CD14-positive monocyte (primary cell): ENCODE data around the gene GTPBP4. TPM values are rescaled to one million over a fixed set of nuclear protein-coding genes. Genes with fewer than 3 reads are reported as not detected.

Experiments used
- DNase-seq, 3 donors: peaks; one replicate each; pipeline ENCODE4 v3.0.0-alpha.2; 2011 to 2022
- H2AFZ ChIP-seq: 2 replicates; pipeline ENCODE4 v1.6.0; 2012; ENCODE audit warnings: mild to moderate bottlenecking, low read depth, low read length, inconsistent platforms; ENCODE audit not compliant: insufficient read depth, poor library complexity, severe bottlenecking
- H3K27ac ChIP-seq, 2 donors: 1 replicate in 1 of 2; 2 replicates in 1 of 2; pipeline ENCODE4 v1.5.1; 2012 to 2013; ENCODE audit warnings: low read length in 2 of 2, control low read depth in 1 of 2, inconsistent platforms in 1 of 2, low read depth in 1 of 2, mild to moderate bottlenecking in 1 of 2
- H3K27me3 ChIP-seq, 2 donors: one replicate each; pipeline versions ENCODE4 v1.6.0 to v1.6.1; 2011 to 2013; ENCODE audit warnings: low read length in 2 of 2; ENCODE audit not compliant: control insufficient read depth in 2 of 2, insufficient read depth in 2 of 2
- H3K36me3 ChIP-seq, 2 donors: replicated peaks in 1 of 2; 1 replicate in 1 of 2; 2 replicates in 1 of 2; pipeline versions ENCODE4 v1.5.1 to v1.6.1; 2012 to 2013; ENCODE audit warnings: low read length in 2 of 2, control low read depth in 1 of 2, inconsistent platforms in 1 of 2, mild to moderate bottlenecking in 1 of 2; ENCODE audit not compliant: insufficient read depth in 2 of 2, control insufficient read depth in 1 of 2
- H3K4me1 ChIP-seq, 2 donors: 1 replicate in 1 of 2; 2 replicates in 1 of 2; pipeline versions ENCODE4 v1.5.1 to v1.6.1; 2012 to 2013; ENCODE audit warnings: low read length in 2 of 2, control low read depth in 1 of 2, inconsistent platforms in 1 of 2, mild to moderate bottlenecking in 1 of 2, moderate library complexity in 1 of 2; ENCODE audit not compliant: insufficient read depth in 2 of 2, control insufficient read depth in 1 of 2
- H3K4me2 ChIP-seq: replicated peaks from 2 replicates; pipeline ENCODE3; 2012; ENCODE audit warnings: low read length, moderate library complexity, mild to moderate bottlenecking; ENCODE audit not compliant: poor library complexity, severe bottlenecking; ENCODE audit errors: extremely low read depth
- H3K4me3 ChIP-seq, 3 experiments: fragments of 200-600 bp in 1 of 3; sonication (generic) in 1 of 3; replicated peaks in 1 of 3; 1 replicate in 2 of 3; 2 replicates in 1 of 3; pipeline ENCODE4 v1.5.1; 2011 to 2013; ENCODE audit warnings: low read length in 3 of 3, mild to moderate bottlenecking in 3 of 3, control low read depth in 2 of 3, low read depth in 2 of 3, inconsistent platforms in 1 of 3, moderate library complexity in 1 of 3
- H3K79me2 ChIP-seq: 2 replicates; pipeline ENCODE4 v1.6.0; 2012; ENCODE audit warnings: mild to moderate bottlenecking, control low read depth, inconsistent platforms, low read length, moderate library complexity; ENCODE audit not compliant: insufficient read depth
- H3K9ac ChIP-seq: 2 replicates; pipeline ENCODE4 v1.6.0; 2017; ENCODE audit warnings: low read length, mild to moderate bottlenecking; ENCODE audit not compliant: insufficient read depth, poor library complexity, severe bottlenecking
- H3K9me3 ChIP-seq, 2 donors: replicated peaks in 1 of 2; 1 replicate in 1 of 2; 2 replicates in 1 of 2; pipeline versions ENCODE4 v1.5.1 to v1.6.1; 2012 to 2013; ENCODE audit warnings: low read length in 2 of 2, control low read depth in 1 of 2; ENCODE audit not compliant: control insufficient read depth in 1 of 2, insufficient read depth in 1 of 2
- H4K20me1 ChIP-seq: 2 replicates; pipeline ENCODE4 v1.6.0; 2012; ENCODE audit warnings: mild to moderate bottlenecking, low read length, control low read depth, moderate library complexity; ENCODE audit not compliant: insufficient read depth
- H3K27ac Mint-ChIP-seq, 7 donors: one replicate each; pipeline ENCODE4 v1.8.0; 2020; ENCODE audit warnings: mild to moderate bottlenecking in 7 of 7, mixed read lengths in 7 of 7, moderate library complexity in 6 of 7, inconsistent platforms in 2 of 7
- H3K27me3 Mint-ChIP-seq, 3 donors: one replicate each; pipeline ENCODE4 v1.8.0; 2021 to 2022; ENCODE audit warnings: low read depth in 3 of 3, mild to moderate bottlenecking in 3 of 3, mixed read lengths in 3 of 3, moderate library complexity in 3 of 3, inconsistent platforms in 1 of 3
- H3K36me3 Mint-ChIP-seq, 2 donors: one replicate each; pipeline ENCODE4 v1.8.0; 2020; ENCODE audit warnings: mixed read lengths in 2 of 2, inconsistent platforms in 1 of 2, mild to moderate bottlenecking in 1 of 2
- H3K4me1 Mint-ChIP-seq: one replicate; pipeline ENCODE4 v1.8.0; 2020; ENCODE audit warnings: mild to moderate bottlenecking, mixed read lengths
- H3K4me3 Mint-ChIP-seq, 2 donors: one replicate each; pipeline ENCODE4 v1.8.0; 2020; ENCODE audit warnings: mild to moderate bottlenecking in 2 of 2, mixed read lengths in 2 of 2, moderate library complexity in 1 of 2
- H3K9me3 Mint-ChIP-seq, 7 donors: one replicate each; pipeline ENCODE4 v1.8.0; 2020 to 2022; ENCODE audit warnings: mixed read lengths in 7 of 7, mild to moderate bottlenecking in 6 of 7, moderate library complexity in 6 of 7, inconsistent platforms in 2 of 7
- CTCF ChIP-seq: fragments of 200-600 bp; IDR thresholded peaks from one replicate; pipeline ENCODE4 v1.8.0; 2022; ENCODE audit warnings: antibody characterized with exemption, mild to moderate bottlenecking
- WGBS: methylation state at CpG from one replicate; pipeline ENCODE4 v1.1.5; 2013; ENCODE audit warnings: missing lambda C conversion rate; ENCODE audit not compliant: insufficient coverage; 5-methylcytosine and 5-hydroxymethylcytosine counted together
- intact Hi-C, 2 donors: fragments of 100-400 bp; cut with micrococcal nuclease; formaldehyde crosslinking; loops; one replicate each; pipeline versions ENCODE4 v1.15.0 to v1.15.1; 2023
- polyA plus RNA-seq, 3 donors: library from polyadenylated mRNA; depleted of rRNA in 1 of 3; unstranded in 2 of 3; stranded (reverse) in 1 of 3; fragments of 300-500 nt in 2 of 3; fragments of >200 nt in 1 of 3; fragmentation: Illumina TruSeq in 2 of 3; gene quantifications; 1 replicate in 2 of 3; 2 replicates in 1 of 3; pipeline ENCODE4 v1.2.3, GENCODE V29; 2012 to 2021

The GTPBP4 gene
- polyA plus RNA-seq, 3 donors = 9.9 to 16.1 (median 12.2) TPM

- peaks cover 31% of the 10 kb centered on the region for H3K4me1 Mint-ChIP-seq
- DNase-seq = peak in 2 of 3 donors; percentile 16 to 21
- Histone ChIP-seq H3K36me3 (no peaks in the 10 kb centered on the region), H3K4me2 (no peak overlapping the region), H3K79me2 (no peaks in the 10 kb centered on the region), H3K27ac (peak overlapping the region; percentile 30 to 93), H3K9ac (no peak overlapping the region), H3K4me1 (peaks cover 23 to 24% of the 10 kb centered on the region in 2 donors), H2AFZ (peak overlapping the region; percentile 61), H3K4me3 (no peak overlapping the region), H3K27me3 (no peaks in the 10 kb centered on the region), H3K9me3 (peaks cover 0 to 3% of the 10 kb centered on the region in 2 donors), H4K20me1 (no peaks in the 10 kb centered on the region)
- no peak overlapping the region for H3K4me3 Mint-ChIP-seq
- TF ChIP-seq CTCF = no peak
- H3K27ac Mint-ChIP-seq = peak overlapping the region; percentile 68 to 97 (median 92)
- H3K9me3 Mint-ChIP-seq = peaks cover 0 to 6% (median 3%) of the 10 kb centered on the region in 7 donors
- 98% methylated on average over 5 of the region's 6 CpGs for WGBS
- peaks cover 1 to 6% (median 2%) of the 10 kb centered on the region in 3 donors for H3K27me3 Mint-ChIP-seq
- intact Hi-C loops = no loop called here
- H3K36me3 Mint-ChIP-seq = peaks cover 1 to 2% of the 10 kb centered on the region in 2 donors
These were observed 42.5 kb upstream of the GTPBP4 start for GRCh38 chr10:945778-946177.

GRCh38 chr10:947051-947450, 41.2 kb upstream of the GTPBP4 start:
- peak overlapping the region in 1 of 2 donors; percentile 38 for H3K27ac ChIP-seq
- intact Hi-C loops = no loop called here
- DNase-seq = peak in 1 of 3 donors; percentile 18
- Mint-ChIP-seq H3K4me1 (peaks cover 31% of the 10 kb centered on the region), H3K36me3 (peaks cover 1 to 2% of the 10 kb centered on the region in 2 donors), H3K9me3 (peaks cover 0 to 6% (median 3%) of the 10 kb centered on the region in 7 donors), H3K27me3 (peaks cover 2 to 6% (median 2%) of the 10 kb centered on the region in 3 donors), H3K4me3 (no peak overlapping the region), H3K27ac (peak overlapping the region in 4 of 7 donors; percentile 24 to 69 (median 45))
- no peaks in the 10 kb centered on the region for H3K79me2 ChIP-seq
- no peak overlapping the region for H2AFZ ChIP-seq
- 69% methylated on average over 7 of the region's 9 CpGs for WGBS
- TF ChIP-seq CTCF = no peak
- H3K9me3 ChIP-seq = peaks cover 0 to 3% of the 10 kb centered on the region in 2 donors
- H3K4me3 ChIP-seq = no peak overlapping the region
- no peaks in the 10 kb centered on the region for H3K27me3 ChIP-seq
- peaks cover 23 to 24% of the 10 kb centered on the region in 2 donors for H3K4me1 ChIP-seq
- no peaks in the 10 kb centered on the region for H4K20me1 ChIP-seq
- no peak overlapping the region for H3K4me2 ChIP-seq
- no peak overlapping the region for H3K9ac ChIP-seq
- H3K36me3 ChIP-seq = no peaks in the 10 kb centered on the region
